K562 (cell line): Measurements from ENCODE around the gene TMEM176A. TPM values are rescaled to one million over a fixed set of nuclear protein-coding genes. Genes with fewer than 3 reads are reported as not detected.

Experiments
- ARID4B ChIP-seq: sonication (generic); formaldehyde crosslinking; IDR thresholded peaks from 2 replicates; pipeline ENCODE4 v1.8.0; 2022; ENCODE audit warnings: mild to moderate bottlenecking, missing genetic modification reagents
- ATF3 ChIP-seq, 2 experiments: fragments of 450-650 bp in 1 of 2; sonication (generic) in 1 of 2; formaldehyde crosslinking in 1 of 2; IDR thresholded peaks in 1 of 2; conservative IDR thresholded peaks in 1 of 2; 2 replicates each; pipeline versions ENCODE4 v1.6.1 to v1.8.1; 2016 to 2023; ENCODE audit warnings: mild to moderate bottlenecking in 2 of 2, moderate library complexity in 2 of 2, inconsistent platforms in 1 of 2, missing genetic modification reagents in 1 of 2
- ATF7 ChIP-seq: fragments of 450-650 bp; IDR thresholded peaks from 2 replicates; pipeline ENCODE4 v1.7.1; 2014; ENCODE audit warnings: mild to moderate bottlenecking, moderate library complexity
- CBFA2T2 ChIP-seq: fragments of 450-650 bp; conservative IDR thresholded peaks from 2 replicates; pipeline ENCODE4 v1.6.1; 2017; ENCODE audit warnings: mild to moderate bottlenecking
- CBX8 ChIP-seq: fragments of 200-600 bp; sonication (generic); IDR thresholded peaks from 2 replicates; pipeline ENCODE4 v1.6.1; 2012; ENCODE audit warnings: borderline replicate concordance, mixed run types, low read depth, mild to moderate bottlenecking, moderate library complexity, mixed read lengths, low read length, control low read depth, inconsistent platforms; ENCODE audit not compliant: poor library complexity, severe bottlenecking; ENCODE audit errors: extremely low read depth
- DDX20 ChIP-seq: fragments of 450-650 bp; IDR thresholded peaks from 2 replicates; pipeline ENCODE4 v1.6.1; 2016; ENCODE audit warnings: missing genetic modification characterization, low read depth, mild to moderate bottlenecking, missing compliant biosample characterization, moderate library complexity
- DMBX1 ChIP-seq: fragments of 250-450 bp; sonication (Bioruptor Pico); IDR thresholded peaks from 2 replicates; pipeline ENCODE4 v1.8.0; 2022; ENCODE audit warnings: inconsistent platforms, mild to moderate bottlenecking, moderate library complexity, borderline replicate concordance
- ELF1 ChIP-seq: fragments of 200-800 bp; sonication (Bioruptor generic); IDR thresholded peaks from 2 replicates; pipeline ENCODE4 v1.6.1; 2016; ENCODE audit warnings: missing genetic modification characterization, missing compliant biosample characterization
- ELF2 ChIP-seq: fragments of 250-450 bp; sonication (Bioruptor Pico); IDR thresholded peaks from 2 replicates; pipeline ENCODE4 v1.5.0; 2021; ENCODE audit warnings: mild to moderate bottlenecking
- GABPA ChIP-seq: fragments of 200-800 bp; sonication (Bioruptor generic); conservative IDR thresholded peaks from 2 replicates; pipeline ENCODE4 v1.6.1; 2016; ENCODE audit warnings: low read depth, missing genetic modification characterization, missing compliant biosample characterization
- HMBOX1 ChIP-seq: sonication (generic); IDR thresholded peaks from 2 replicates; pipeline ENCODE4 v1.6.1; 2016
- KAT2B ChIP-seq: IDR thresholded peaks from one replicate; pipeline ENCODE4 v1.6.1; 2012; ENCODE audit warnings: low read depth, mild to moderate bottlenecking, control low read depth, inconsistent platforms, low read length, moderate library complexity
- KLF16 ChIP-seq: IDR thresholded peaks from 2 replicates; pipeline ENCODE4 v1.6.1; 2016; ENCODE audit warnings: antibody characterized with exemption
- PPARD ChIP-seq: fragments of 250-450 bp; sonication (Bioruptor Pico); IDR thresholded peaks from 2 replicates; pipeline ENCODE4 v1.8.0; 2022; ENCODE audit warnings: inconsistent platforms, mild to moderate bottlenecking, moderate library complexity
- RBBP5 ChIP-seq: fragments of 200-600 bp; sonication (generic); IDR thresholded peaks from 2 replicates; pipeline ENCODE4 v1.6.1; 2012; ENCODE audit warnings: borderline replicate concordance, mild to moderate bottlenecking, low read length, control low read depth, inconsistent platforms; ENCODE audit not compliant: insufficient read depth, poor library complexity, severe bottlenecking
- RUNX1 ChIP-seq: sonication (generic); IDR thresholded peaks from 2 replicates; pipeline ENCODE4 v1.6.1; 2016; ENCODE audit warnings: antibody characterized with exemption, low read depth
- SMARCE1 ChIP-seq: fragments of 450-650 bp; IDR thresholded peaks from 2 replicates; pipeline ENCODE4 v1.7.1; 2016; ENCODE audit warnings: mild to moderate bottlenecking
- SP2 ChIP-seq: IDR thresholded peaks from 2 replicates; pipeline ENCODE4 v1.6.1; 2011; ENCODE audit warnings: mild to moderate bottlenecking, low read depth, low read length, moderate library complexity; ENCODE audit not compliant: poor library complexity, severe bottlenecking; ENCODE audit errors: extremely low read depth
- ZFP1 ChIP-seq: fragments of 450-650 bp; formaldehyde crosslinking; IDR thresholded peaks from 2 replicates; pipeline ENCODE4 v1.4.0; 2020; ENCODE audit warnings: mild to moderate bottlenecking, mixed read lengths
- ZNF146 ChIP-seq: IDR thresholded peaks from one replicate; pipeline ENCODE4 v1.6.1; 2018; ENCODE audit warnings: missing compliant biosample characterization; ENCODE audit not compliant: unreplicated experiment
- polyA plus RNA-seq, 8 experiments: library from polyadenylated mRNA; depleted of rRNA in 4 of 8; stranded (reverse) in 5 of 8; unstranded in 3 of 8; fragments of >200 nt; fragmentation: Nextera tagmentation in 2 of 8; fragmentation: Illumina TruSeq in 1 of 8; extraction: Ambion mirVana in 2 of 8; extraction: Trizol in 1 of 8; gene quantifications; 2 replicates each; pipeline versions ENCODE4 v1.2.1 to v1.2.3, GENCODE V29; 2011 to 2014; ENCODE audit warnings: inconsistent platforms in 1 of 8, missing spikeins in 1 of 8
- total RNA-seq, 7 experiments: library from RNA; depleted of rRNA in 6 of 7; stranded (reverse); fragments of >200 nt in 6 of 7; fragmentation: Illumina TruSeq in 2 of 7; extraction: Trizol in 2 of 7; gene quantifications; 2 replicates each; pipeline versions ENCODE4 v1.2.1 to v1.2.3, GENCODE V29; 2011 to 2021; ENCODE audit warnings: low replicate concordance in 1 of 7

Gene TMEM176A
- total and polyA plus RNA-seq, 9 of the 15 experiments (the other 6 are each of a cell fraction or from before 2014, with no cell fraction given), result 0.31 TPM; not detected in 8

DNA sequence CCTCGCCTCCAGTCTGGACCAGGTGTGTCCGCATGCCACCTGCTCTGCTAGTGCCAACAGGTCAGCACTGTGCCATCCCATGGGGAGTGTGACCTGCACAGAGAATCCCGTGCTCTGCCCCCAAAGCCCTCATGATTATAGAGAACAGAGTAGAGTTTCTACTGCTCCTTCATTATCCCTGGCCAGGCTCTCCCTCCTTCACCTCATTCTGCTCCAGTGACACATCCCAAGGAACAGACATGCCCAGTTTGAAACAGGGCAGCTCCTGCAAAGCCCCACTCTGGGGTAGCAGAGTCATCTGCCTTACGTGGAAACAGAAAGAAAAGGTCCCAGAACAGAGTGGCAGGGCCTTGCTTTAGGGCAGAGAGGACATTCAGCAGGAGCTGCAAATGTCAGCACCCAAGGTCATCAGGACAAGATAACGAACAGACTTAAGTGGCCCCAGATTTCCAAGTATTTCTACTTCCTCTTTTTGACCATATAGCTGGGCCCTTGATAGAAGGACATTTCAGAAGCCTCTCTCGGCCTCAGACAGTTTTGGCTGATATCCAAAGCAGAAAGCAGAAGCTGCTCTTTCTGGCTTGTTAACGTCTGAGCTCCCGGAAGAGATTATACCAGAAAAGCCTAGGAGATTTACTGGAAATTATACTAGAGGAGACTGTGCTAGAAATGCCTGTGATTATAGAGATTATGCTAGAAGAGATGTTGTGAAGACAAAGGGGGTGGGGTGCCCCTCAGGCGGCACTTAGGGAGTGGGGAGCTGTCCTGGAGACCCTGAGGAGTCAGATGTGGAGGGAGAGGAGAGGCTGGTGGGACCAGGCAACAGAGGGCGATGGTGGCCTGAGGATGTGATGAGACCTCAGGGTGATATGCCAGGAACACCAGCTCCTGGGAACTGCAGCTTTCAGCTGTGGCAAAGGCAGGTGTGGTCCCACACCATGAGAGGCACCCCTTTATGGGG is 13.0 kb upstream of the TMEM176A start (continued):
- no peak for TF ChIP-seq DDX20 (tag)
- peak; percentile 73 for TF ChIP-seq GABPA
- TF ChIP-seq CBX8, result no peak
- TF ChIP-seq SMARCE1, result peak; percentile 96; the same call in 1 of the 2 replicates
- TF ChIP-seq PPARD (CRISPR knock-in tag), result no peak
- TF ChIP-seq ZNF146, result no peak
- peak; percentile 53 for TF ChIP-seq CBFA2T2
- no peak for TF ChIP-seq RBBP5
- TF ChIP-seq SP2, result no peak
- no peak for TF ChIP-seq KAT2B
- 0 out of 2 replicates have a peak, but pooled peaks have one; percentile 28 for TF ChIP-seq RUNX1
- 0 out of 2 replicates have a peak, but pooled peaks have one; percentile 44 for TF ChIP-seq ZFP1 (CRISPR knock-in tag)
- peak; percentile 15; the same call in 1 of the 2 replicates for TF ChIP-seq ATF3 (IDR thresholded peaks at IDR 0.05)
- no peak for TF ChIP-seq ATF3 (CRISPR knock-in tag; conservative IDR thresholded peaks at IDR 0.05)
- TF ChIP-seq DMBX1 (CRISPR knock-in tag), result no peak
- peak; percentile 55; the same call in 1 of the 2 replicates for TF ChIP-seq KLF16
- TF ChIP-seq ATF7, result peak; percentile 75
- TF ChIP-seq HMBOX1, result 0 out of 2 replicates have a peak, but pooled peaks have one; percentile 53
- TF ChIP-seq ELF2 (CRISPR knock-in tag), result peak; percentile 53; the same call in 1 of the 2 replicates
- TF ChIP-seq ELF1 (tag), result no peak; the same call in 1 of the 2 replicates
- TF ChIP-seq ARID4B (CRISPR knock-in tag), result no peak
